WERI-Rb-1 (cell line): Measurements from ENCODE around the gene CYP27B1.
A peak's percentile ranks its signal among the peaks of the same experiment; 100 is the strongest.

Experiments used
- DNase-seq: peaks from one replicate; pipeline ENCODE4 v3.0.0-alpha.2; 2020
- H3K27ac ChIP-seq: fragments of 250-450 bp; sonication (Bioruptor Pico); 2 replicates; pipeline ENCODE4 v1.5.1; 2020; ENCODE audit warnings: mild to moderate bottlenecking, moderate library complexity
- H3K27me3 ChIP-seq: fragments of 250-450 bp; sonication (Bioruptor Pico); 2 replicates; pipeline ENCODE4 v1.5.1; 2021; ENCODE audit warnings: mild to moderate bottlenecking, low read depth, moderate library complexity; ENCODE audit not compliant: insufficient read depth, severe bottlenecking
- H3K36me3 ChIP-seq: fragments of 250-450 bp; sonication (Bioruptor Pico); 2 replicates; pipeline ENCODE4 v1.5.1; 2020; ENCODE audit warnings: mild to moderate bottlenecking, moderate library complexity
- H3K4me3 ChIP-seq: 2 replicates; pipeline ENCODE4 v1.5.1; 2011; ENCODE audit warnings: low read depth, mild to moderate bottlenecking, control low read depth, low read length
- H3K9me3 ChIP-seq: fragments of 250-450 bp; sonication (Bioruptor Pico); 2 replicates; pipeline ENCODE4 v1.5.1; 2021; ENCODE audit warnings: mild to moderate bottlenecking, moderate library complexity; ENCODE audit not compliant: severe bottlenecking
- TF ChIP-seq, protein P1 (sequence below): IDR thresholded peaks from 2 replicates; pipeline ENCODE4 v1.5.1; 2011; ENCODE audit warnings: low read depth, mild to moderate bottlenecking, control low read depth, inconsistent platforms, low read length

CYP27B1 gene

DNA sequence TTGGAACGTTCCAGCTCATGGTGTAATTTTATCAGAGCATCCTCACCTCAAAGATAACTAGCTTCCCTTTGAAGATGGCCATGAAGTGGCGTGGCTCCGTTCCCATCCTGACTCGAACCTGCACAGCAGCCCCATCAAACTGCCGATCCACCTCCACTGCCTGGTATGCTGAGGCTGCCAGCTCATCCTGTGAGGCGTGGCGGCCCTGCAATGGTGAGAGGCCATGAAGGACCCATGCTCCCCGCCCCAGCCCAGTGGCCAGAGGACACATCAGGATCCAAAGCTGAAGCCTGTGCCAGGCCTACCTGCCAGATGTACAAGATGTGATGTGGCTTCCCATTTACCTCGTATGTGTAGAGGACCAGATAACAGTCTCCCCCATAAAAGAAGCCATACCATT lies 40.4 kb upstream of the CYP27B1 start:
- Histone ChIP-seq H3K36me3 (peaks cover 14% of the 10 kb centered on the region), H3K9me3 (no peaks in the 10 kb centered on the region), H3K27ac (no peak overlapping the region), H3K27me3 (no peaks in the 10 kb centered on the region), H3K4me3 (no peak overlapping the region)
- TF ChIP-seq, protein P1, sequence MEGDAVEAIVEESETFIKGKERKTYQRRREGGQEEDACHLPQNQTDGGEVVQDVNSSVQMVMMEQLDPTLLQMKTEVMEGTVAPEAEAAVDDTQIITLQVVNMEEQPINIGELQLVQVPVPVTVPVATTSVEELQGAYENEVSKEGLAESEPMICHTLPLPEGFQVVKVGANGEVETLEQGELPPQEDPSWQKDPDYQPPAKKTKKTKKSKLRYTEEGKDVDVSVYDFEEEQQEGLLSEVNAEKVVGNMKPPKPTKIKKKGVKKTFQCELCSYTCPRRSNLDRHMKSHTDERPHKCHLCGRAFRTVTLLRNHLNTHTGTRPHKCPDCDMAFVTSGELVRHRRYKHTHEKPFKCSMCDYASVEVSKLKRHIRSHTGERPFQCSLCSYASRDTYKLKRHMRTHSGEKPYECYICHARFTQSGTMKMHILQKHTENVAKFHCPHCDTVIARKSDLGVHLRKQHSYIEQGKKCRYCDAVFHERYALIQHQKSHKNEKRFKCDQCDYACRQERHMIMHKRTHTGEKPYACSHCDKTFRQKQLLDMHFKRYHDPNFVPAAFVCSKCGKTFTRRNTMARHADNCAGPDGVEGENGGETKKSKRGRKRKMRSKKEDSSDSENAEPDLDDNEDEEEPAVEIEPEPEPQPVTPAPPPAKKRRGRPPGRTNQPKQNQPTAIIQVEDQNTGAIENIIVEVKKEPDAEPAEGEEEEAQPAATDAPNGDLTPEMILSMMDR: no peak
- DNase-seq: no peak

DNA sequence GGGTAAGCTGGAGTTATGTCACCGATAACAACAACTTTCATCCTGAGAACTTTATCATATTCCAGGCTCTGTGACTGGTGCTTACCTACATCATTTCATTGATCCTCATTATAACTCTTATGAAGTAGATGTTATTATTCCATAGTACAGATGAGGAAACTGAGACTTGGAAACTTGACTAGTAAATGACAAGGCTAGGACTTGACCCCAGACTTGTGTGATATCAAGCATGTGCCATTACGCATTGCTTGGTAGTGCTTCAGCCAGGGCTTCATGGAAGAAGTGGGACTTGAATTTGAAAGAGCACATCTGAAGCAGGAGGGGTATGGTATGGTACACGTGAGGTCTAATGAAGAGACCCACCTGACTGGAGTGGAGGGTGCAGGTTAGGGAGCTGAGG lies 39.8 kb upstream of the CYP27B1 start:
- Histone ChIP-seq H3K27me3 (no peaks in the 10 kb centered on the region), H3K36me3 (peaks cover 17% of the 10 kb centered on the region), H3K9me3 (no peaks in the 10 kb centered on the region), H3K27ac (no peak overlapping the region), H3K4me3 (no peak overlapping the region)
- TF ChIP-seq, protein P1: no peak
- DNase-seq: no peak

DNA sequence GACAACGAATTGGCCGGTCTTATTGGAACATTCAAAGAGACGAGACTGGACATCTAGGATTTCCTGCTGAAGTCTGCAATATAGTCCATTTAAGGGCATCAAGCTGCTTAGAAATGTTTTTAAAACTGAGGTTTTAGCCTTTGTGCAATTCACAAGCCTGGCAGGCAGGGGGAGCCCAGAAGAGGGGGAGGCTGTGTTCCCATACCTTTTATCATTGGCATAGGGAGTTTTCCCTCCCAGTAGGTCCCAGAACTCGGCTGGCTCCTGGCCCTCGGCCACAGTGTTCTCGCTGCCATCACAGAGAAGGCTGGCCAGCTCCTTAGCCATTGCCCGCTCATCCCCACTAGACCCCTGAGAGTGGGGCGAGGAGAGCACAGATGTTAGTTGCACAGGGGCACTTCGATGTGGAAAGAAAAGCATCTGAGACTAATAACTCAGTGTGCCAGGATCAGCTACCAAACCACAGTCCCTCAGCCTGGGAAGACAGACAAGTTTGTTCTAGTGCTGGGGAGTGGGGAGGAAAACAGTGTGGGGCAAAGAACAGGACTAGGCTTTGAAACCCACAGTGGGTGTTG lies 36.5 kb upstream of the CYP27B1 start:
- DNase-seq: peak; percentile 44
- no peak overlapping the region for H3K4me3 ChIP-seq
- peaks cover 17% of the 10 kb centered on the region for H3K36me3 ChIP-seq
- H3K27ac ChIP-seq: no peak overlapping the region
- no peaks in the 10 kb centered on the region for H3K27me3 ChIP-seq
- no peaks in the 10 kb centered on the region for H3K9me3 ChIP-seq
- TF ChIP-seq, protein P1: peak; percentile 74

DNA sequence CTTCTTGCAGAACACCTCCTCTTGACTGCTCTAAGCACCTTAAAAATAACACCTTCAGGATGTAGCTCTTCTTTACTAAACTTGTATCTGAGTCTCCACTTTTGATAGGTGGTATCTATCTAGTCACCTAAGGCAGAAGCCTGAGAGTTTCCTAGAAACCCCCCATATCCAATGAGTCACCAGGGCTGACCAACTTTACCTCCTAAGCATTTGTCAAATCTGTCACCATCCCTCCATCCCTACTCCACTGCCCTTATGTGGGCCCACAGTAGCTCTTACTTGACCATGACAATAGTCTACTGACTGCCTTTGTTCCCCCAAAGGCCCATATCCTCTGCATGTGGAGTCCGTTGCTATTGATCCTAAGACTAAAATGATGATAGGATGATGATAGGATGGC lies 35.7 kb upstream of the CYP27B1 start:
- H3K9me3 ChIP-seq: no peaks in the 10 kb centered on the region
- H3K36me3 ChIP-seq: peaks cover 22% of the 10 kb centered on the region
- H3K27me3 ChIP-seq: no peaks in the 10 kb centered on the region
- no peak overlapping the region for H3K27ac ChIP-seq
- TF ChIP-seq, protein P1: no peak
- no peak for DNase-seq
- H3K4me3 ChIP-seq: no peak overlapping the region

DNA sequence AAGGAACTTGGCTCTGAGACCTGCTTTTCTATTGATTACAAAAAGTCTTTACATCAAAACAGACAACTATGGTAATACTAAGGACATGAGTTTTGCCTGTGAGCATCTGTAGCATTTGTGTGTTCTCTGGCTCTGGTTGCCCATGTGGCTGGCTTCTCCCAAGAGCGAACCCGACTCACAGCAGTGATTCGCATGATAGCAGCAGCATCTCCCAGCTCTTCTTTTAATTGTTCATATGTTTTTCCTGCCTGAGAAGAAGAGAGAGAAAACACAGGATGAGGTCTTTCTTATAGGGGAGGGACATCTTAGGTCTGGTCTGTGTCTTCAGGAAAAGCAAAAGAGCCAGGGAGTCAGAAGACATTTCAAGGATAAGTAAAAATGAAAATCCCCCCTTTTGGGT lies 34.1 kb upstream of the CYP27B1 start:
- H3K36me3 ChIP-seq: peaks cover 36% of the 10 kb centered on the region
- TF ChIP-seq, protein P1: no peak
- H3K27me3 ChIP-seq: no peaks in the 10 kb centered on the region
- no peak overlapping the region for H3K4me3 ChIP-seq
- H3K27ac ChIP-seq: no peak overlapping the region
- H3K9me3 ChIP-seq: no peaks in the 10 kb centered on the region
- DNase-seq: no peak

DNA sequence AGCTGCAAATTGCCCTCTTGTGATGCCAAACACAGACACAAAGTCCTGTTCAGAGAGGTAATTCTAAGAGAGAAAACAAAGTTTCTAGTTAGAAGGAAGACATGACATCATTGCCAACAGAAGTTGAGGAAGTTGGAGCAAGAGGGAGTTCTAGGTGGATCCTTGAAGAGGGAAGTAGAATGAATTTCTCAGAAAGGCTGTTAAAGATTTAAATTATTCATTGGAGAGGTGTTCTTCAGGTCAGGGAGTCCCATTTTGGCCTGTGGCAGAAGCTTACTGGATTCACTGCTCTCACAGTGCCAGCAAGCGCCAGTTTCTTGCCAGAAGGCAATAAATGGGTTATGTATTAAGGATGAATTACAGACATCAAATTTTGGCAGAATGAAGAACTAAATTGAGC lies 31.1 kb upstream of the CYP27B1 start:
- Histone ChIP-seq H3K4me3 (no peak overlapping the region), H3K27me3 (no peaks in the 10 kb centered on the region), H3K27ac (no peak overlapping the region), H3K36me3 (peaks cover 48% of the 10 kb centered on the region), H3K9me3 (no peaks in the 10 kb centered on the region)
- no peak for DNase-seq
- TF ChIP-seq, protein P1: no peak
